ENCODE data around the gene SNTG2. TPM values are rescaled to one million over a fixed set of nuclear protein-coding genes. Genes with fewer than 3 reads are reported as not detected.

The SNTG2 gene
- total RNA-seq, 4 donors from 2014 or later: 1.9 to 14.0 (median 6.7) TPM

DNA sequence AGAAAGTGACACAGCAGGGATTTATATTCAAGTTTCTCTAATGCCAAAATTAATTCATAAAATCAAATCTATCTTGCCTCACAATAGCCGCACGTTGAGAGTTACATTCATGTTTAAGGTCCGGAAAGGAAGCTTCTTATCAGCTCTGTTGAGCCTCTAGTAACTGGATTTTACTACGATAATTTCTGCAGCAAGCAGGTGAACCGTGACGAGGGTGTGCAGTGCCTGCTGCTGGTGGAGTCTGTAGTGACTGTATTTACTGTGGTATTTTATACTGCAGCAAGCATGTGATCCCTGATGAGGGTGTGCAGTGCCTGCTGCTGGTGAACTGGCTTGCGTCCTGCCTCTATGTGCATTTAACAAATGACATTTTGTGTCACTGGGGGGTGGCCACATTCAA lies 120.0 kb downstream of the SNTG2 start:
- ATAC-seq (ENCODE audit: low FRiP score): no peak
- TF ChIP-seq, protein P1, sequence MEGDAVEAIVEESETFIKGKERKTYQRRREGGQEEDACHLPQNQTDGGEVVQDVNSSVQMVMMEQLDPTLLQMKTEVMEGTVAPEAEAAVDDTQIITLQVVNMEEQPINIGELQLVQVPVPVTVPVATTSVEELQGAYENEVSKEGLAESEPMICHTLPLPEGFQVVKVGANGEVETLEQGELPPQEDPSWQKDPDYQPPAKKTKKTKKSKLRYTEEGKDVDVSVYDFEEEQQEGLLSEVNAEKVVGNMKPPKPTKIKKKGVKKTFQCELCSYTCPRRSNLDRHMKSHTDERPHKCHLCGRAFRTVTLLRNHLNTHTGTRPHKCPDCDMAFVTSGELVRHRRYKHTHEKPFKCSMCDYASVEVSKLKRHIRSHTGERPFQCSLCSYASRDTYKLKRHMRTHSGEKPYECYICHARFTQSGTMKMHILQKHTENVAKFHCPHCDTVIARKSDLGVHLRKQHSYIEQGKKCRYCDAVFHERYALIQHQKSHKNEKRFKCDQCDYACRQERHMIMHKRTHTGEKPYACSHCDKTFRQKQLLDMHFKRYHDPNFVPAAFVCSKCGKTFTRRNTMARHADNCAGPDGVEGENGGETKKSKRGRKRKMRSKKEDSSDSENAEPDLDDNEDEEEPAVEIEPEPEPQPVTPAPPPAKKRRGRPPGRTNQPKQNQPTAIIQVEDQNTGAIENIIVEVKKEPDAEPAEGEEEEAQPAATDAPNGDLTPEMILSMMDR (IDR thresholded peaks at IDR 0.05): no peak
- no peak for DNase-seq (ENCODE audit: low spot score)

DNA sequence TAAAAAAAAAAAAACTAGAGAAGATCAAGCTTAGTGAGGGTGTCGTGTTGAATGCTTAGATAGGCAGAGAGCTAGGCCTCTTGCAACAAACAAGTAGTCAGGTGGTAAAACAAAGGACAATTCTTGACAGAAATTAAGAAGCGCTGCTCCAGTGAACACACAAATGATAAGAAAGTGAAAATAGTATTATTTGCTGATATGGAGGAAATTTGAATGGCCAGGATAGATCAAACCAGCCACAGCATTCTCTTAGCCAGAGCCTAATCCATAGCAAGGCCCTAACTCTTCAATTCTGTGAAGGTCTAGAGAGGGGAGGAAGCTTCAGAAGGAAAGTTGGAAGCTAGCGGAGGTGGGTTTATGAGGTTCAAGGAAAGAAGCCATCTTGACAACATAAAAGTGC lies 121.0 kb downstream of the SNTG2 start:
- TF ChIP-seq, protein P1 (IDR thresholded peaks at IDR 0.05): no peak
- no peak for DNase-seq (ENCODE audit: low spot score)

DNA sequence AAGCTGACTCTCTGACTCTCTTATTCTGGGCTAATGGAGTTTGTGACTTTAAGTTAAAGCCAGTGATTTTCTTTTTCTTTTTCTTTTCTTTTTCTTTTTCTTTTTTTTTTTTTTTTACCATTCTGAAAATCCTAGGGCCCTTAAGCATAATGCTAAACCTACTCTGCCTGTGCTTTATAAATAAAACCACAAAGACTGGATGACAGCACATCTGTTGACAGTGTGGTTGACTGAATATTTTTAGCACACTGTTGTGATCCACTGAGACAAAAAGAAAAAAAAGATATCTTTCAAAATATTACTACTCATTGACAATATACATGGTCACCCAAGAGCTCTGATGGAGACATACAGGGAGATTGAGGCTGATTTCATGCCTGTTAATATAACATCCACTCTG lies 121.6 kb downstream of the SNTG2 start:
- DNase-seq (ENCODE audit: low spot score) (no peak), ATAC-seq (ENCODE audit: low FRiP score) (no peak)
- TF ChIP-seq, protein P1 (IDR thresholded peaks at IDR 0.05): no peak

More for the DNA sequence above, 121.0 kb downstream of the SNTG2 start:
- no peak for ATAC-seq (ENCODE audit: low FRiP score)

DNA sequence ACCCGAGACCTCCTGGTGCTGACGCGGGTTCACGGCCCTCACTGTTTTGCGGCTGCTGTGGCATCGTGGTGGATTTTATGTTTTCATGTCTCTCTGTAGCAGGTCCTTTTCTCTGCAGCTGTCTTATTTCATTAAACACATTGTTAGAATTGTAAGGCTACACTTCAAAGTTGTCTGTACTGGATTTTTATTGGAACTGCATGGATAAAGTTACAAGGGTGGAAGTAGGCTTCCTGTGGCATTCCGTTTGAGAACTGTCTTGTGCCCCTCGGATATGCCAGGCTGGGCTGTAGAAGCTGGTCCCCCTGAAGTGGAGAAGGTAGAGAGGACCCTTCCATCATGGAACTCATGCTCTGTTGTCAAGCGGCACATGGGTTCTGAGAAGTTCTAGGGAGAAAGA lies 127.3 kb downstream of the SNTG2 start:
- ATAC-seq (ENCODE audit: low FRiP score) (no peak), DNase-seq (ENCODE audit: low spot score) (no peak)
- TF ChIP-seq, protein P1 (IDR thresholded peaks at IDR 0.05): no peak

DNA sequence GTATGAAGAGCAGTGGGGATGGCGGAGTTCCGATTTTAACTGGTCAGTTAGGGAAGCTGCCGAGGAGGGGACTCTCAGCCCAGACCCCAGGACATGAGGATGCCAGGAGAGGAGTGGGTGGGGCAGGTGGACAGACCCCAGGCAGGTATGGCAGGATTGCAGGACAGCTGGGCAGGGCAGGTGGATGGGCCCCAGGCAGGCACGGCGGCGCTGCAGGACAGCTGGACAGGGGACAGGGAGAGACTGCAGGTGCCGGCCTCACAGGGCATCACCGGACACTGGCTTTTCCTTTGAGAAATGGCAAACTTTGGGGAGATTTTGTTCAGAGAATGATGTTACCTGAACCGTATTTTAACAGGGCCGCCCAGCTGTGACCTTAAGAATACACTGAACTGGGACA lies 127.7 kb downstream of the SNTG2 start:
- no peak for DNase-seq (ENCODE audit: low spot score)
- TF ChIP-seq, protein P1 (IDR thresholded peaks at IDR 0.05): no peak
- ATAC-seq (ENCODE audit: low FRiP score): no peak

DNA sequence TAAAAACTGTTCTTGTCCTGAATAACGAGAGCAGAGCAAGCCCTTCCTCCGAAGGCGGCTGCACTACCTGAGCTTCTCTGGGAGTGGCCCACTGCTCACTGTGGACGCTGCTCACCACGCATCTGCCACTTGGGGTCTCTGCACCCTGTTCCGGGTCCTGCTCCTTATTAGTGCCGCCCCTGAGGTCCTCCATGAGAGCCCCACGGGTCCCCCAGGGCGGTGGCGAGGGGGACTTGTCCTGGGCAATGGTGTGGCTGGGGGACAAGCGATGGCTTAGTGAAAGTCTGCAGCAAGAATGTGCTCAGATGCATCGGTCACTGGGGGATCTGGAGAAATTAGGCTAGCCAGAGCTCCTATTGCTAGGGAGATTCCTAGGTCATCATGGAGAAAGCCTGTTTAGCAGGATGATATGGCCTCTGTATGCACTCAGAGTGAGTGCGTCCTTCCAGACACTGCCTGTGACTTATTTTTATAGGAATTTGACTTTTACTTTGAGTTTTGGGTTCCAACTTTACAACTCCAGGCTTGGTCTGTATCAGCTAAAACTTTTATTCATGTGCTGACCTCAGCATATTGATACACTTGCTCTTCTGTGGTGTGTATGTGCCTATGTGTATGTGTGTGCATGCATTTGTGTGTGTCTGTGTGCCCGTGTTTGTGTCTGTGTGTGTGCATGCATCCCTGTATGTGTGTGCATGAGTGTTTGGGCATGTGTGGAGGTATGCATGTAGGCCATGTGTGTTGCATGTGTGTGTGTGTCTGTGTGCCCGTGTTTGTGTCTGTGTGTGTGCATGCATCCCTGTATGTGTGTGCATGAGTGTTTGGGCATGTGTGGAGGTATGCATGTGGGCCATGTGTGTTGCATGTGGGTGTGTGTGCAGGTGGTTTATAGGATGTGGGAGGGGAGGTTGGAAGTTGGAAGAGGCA lies 129.5 kb downstream of the SNTG2 start:
- TF ChIP-seq, protein P1 (IDR thresholded peaks at IDR 0.05): no peak
- ATAC-seq (ENCODE audit: low FRiP score) (peak; percentile 7), DNase-seq (ENCODE audit: low spot score) (no peak)

Measured in omental fat pad (tissue), 4 donors.